ENCODE measurements around the gene SIGLEC6.

The SIGLEC6 gene

GRCh38 chr19:51507640-51508058 lies 23.8 kb downstream of the SIGLEC6 start:
- H3K4me3 ChIP-seq (ENCODE audit: low read depth in 1 of 2, low read length in 1 of 2) = no peak overlapping the region

GRCh38 chr19:51507192-51507591 lies 24.3 kb downstream of the SIGLEC6 start:
- H3K4me3 ChIP-seq (ENCODE audit: low read depth in 1 of 2, low read length in 1 of 2) = no peak overlapping the region
- H3K27me3 ChIP-seq = no peaks in the 10 kb centered on the region
- peaks cover 33 to 52% of the 10 kb centered on the region in 2 experiments for H3K4me1 ChIP-seq (ENCODE audit: control insufficient read depth in 1 of 2, insufficient read depth in 1 of 2, low read depth in 1 of 2, low read length in 1 of 2)
- TF ChIP-seq CTCF (IDR thresholded peaks at IDR 0.05) = no peak
- H3K27ac ChIP-seq = no peak overlapping the region
- no peaks in the 10 kb centered on the region for H3K36me3 ChIP-seq
- no peaks in the 10 kb centered on the region for H3K9me3 ChIP-seq

More at GRCh38 chr19:51507640-51508058, 23.8 kb downstream of the SIGLEC6 start:
- H3K4me1 ChIP-seq (ENCODE audit: control insufficient read depth in 1 of 2, insufficient read depth in 1 of 2, low read depth in 1 of 2, low read length in 1 of 2) = peaks cover 28 to 48% of the 10 kb centered on the region in 2 experiments
- no peak for TF ChIP-seq CTCF (IDR thresholded peaks at IDR 0.05)
- H3K27me3 ChIP-seq = no peaks in the 10 kb centered on the region
- H3K27ac ChIP-seq = no peak overlapping the region
- H3K9me3 ChIP-seq = no peaks in the 10 kb centered on the region
- H3K36me3 ChIP-seq = no peaks in the 10 kb centered on the region

- H3K4me3 ChIP-seq (ENCODE audit: low read depth in 1 of 2, low read length in 1 of 2) = no peak overlapping the region
- no peaks in the 10 kb centered on the region for H3K27me3 ChIP-seq
- H3K27ac ChIP-seq = no peak overlapping the region
- no peaks in the 10 kb centered on the region for H3K36me3 ChIP-seq
- peaks cover 42 to 61% of the 10 kb centered on the region in 2 experiments for H3K4me1 ChIP-seq (ENCODE audit: control insufficient read depth in 1 of 2, insufficient read depth in 1 of 2, low read depth in 1 of 2, low read length in 1 of 2)
- H3K9me3 ChIP-seq = no peaks in the 10 kb centered on the region
- TF ChIP-seq CTCF (IDR thresholded peaks at IDR 0.05) = no peak
Observed at GRCh38 chr19:51505904-51506303, 25.6 kb downstream of the SIGLEC6 start.

GRCh38 chr19:51503896-51504295 lies 27.6 kb downstream of the SIGLEC6 start:
- H3K9me3 ChIP-seq = no peaks in the 10 kb centered on the region
- peak overlapping the region; percentile 33 for H3K27ac ChIP-seq
- no peaks in the 10 kb centered on the region for H3K27me3 ChIP-seq
- H3K4me1 ChIP-seq (ENCODE audit: control insufficient read depth in 1 of 2, insufficient read depth in 1 of 2, low read depth in 1 of 2, low read length in 1 of 2) = peaks cover 31 to 41% of the 10 kb centered on the region in 2 experiments
- H3K4me3 ChIP-seq (ENCODE audit: low read depth in 1 of 2, low read length in 1 of 2) = no peak overlapping the region
- no peaks in the 10 kb centered on the region for H3K36me3 ChIP-seq
- TF ChIP-seq CTCF (IDR thresholded peaks at IDR 0.05) = no peak

- no peaks in the 10 kb centered on the region for H3K27me3 ChIP-seq
- no peaks in the 10 kb centered on the region for H3K9me3 ChIP-seq
- no peaks in the 10 kb centered on the region for H3K36me3 ChIP-seq
- H3K4me3 ChIP-seq (ENCODE audit: low read depth in 1 of 2, low read length in 1 of 2) = no peak overlapping the region
- no peak for TF ChIP-seq CTCF (IDR thresholded peaks at IDR 0.05)
- peak overlapping the region; percentile 33 for H3K27ac ChIP-seq
- H3K4me1 ChIP-seq (ENCODE audit: control insufficient read depth in 1 of 2, insufficient read depth in 1 of 2, low read depth in 1 of 2, low read length in 1 of 2) = peaks cover 31 to 35% of the 10 kb centered on the region in 2 experiments
Observed at GRCh38 chr19:51503286-51503817, 28.1 kb downstream of the SIGLEC6 start.

Data from neutrophil (primary cell).